Astrocyte (in vitro differentiated cells and primary cell): ENCODE measurements around the gene CIB1. TPM values are rescaled to one million over a fixed set of nuclear protein-coding genes. Genes with fewer than 3 reads are reported as not detected.

Source experiments
- DNase-seq: peaks from one replicate; pipeline ENCODE4 v3.0.0-alpha.2; 2010; ENCODE audit warnings: low read depth
- FAIRE-seq: peaks from 2 replicates; lab custom pipeline; 2011; peaks lifted over from hg19 to GRCh38; lab: Jason Lieb, UNC
- H2AFZ ChIP-seq: 2 replicates; pipeline ENCODE4 v1.6.0; 2012; ENCODE audit warnings: low read depth, low read length, inconsistent platforms
- H3K27ac ChIP-seq: 2 replicates; pipeline ENCODE4 v1.5.1; 2011; ENCODE audit warnings: low read depth, low read length, inconsistent platforms
- H3K27me3 ChIP-seq: 2 replicates; pipeline ENCODE4 v1.6.0; 2011; ENCODE audit warnings: low read length, inconsistent platforms; ENCODE audit not compliant: insufficient read depth
- H3K36me3 ChIP-seq: 2 replicates; pipeline ENCODE4 v1.5.1; 2011; ENCODE audit warnings: low read length, inconsistent platforms; ENCODE audit not compliant: insufficient read depth
- H3K4me1 ChIP-seq: 2 replicates; pipeline ENCODE4 v1.5.1; 2011; ENCODE audit warnings: low read length, inconsistent platforms; ENCODE audit not compliant: insufficient read depth
- H3K4me2 ChIP-seq: 2 replicates; pipeline ENCODE4 v1.6.0; 2012; ENCODE audit warnings: low read length, inconsistent platforms
- H3K4me3 ChIP-seq: 2 replicates; pipeline ENCODE4 v1.5.1; 2011; ENCODE audit warnings: low read depth, mild to moderate bottlenecking, low read length, inconsistent platforms; ENCODE audit not compliant: insufficient read depth
- H3K79me2 ChIP-seq: 2 replicates; pipeline ENCODE4 v1.6.0; 2012; ENCODE audit warnings: mild to moderate bottlenecking, low read length, inconsistent platforms; ENCODE audit not compliant: insufficient read depth
- H3K9ac ChIP-seq: 2 replicates; pipeline ENCODE4 v1.6.0; 2012; ENCODE audit warnings: mild to moderate bottlenecking, low read length, inconsistent platforms
- H3K9me3 ChIP-seq: 2 replicates; pipeline ENCODE4 v1.5.1; 2012; ENCODE audit warnings: low read depth, mild to moderate bottlenecking, low read length, inconsistent platforms; ENCODE audit not compliant: insufficient read depth
- H4K20me1 ChIP-seq: 2 replicates; pipeline ENCODE4 v1.6.0; 2012; ENCODE audit warnings: low read length, inconsistent platforms; ENCODE audit not compliant: insufficient read depth
- H3K27ac Mint-ChIP-seq: one replicate; pipeline ENCODE4 v1.8.0; 2021; ENCODE audit warnings: mild to moderate bottlenecking, mixed read lengths; ENCODE audit not compliant: unreplicated experiment
- H3K27me3 Mint-ChIP-seq: one replicate; pipeline ENCODE4 v1.8.0; 2021; ENCODE audit warnings: low read depth, mixed read lengths; ENCODE audit not compliant: unreplicated experiment
- H3K36me3 Mint-ChIP-seq: one replicate; pipeline ENCODE4 v1.8.0; 2021; ENCODE audit warnings: low read depth, mixed read lengths; ENCODE audit not compliant: unreplicated experiment
- H3K4me1 Mint-ChIP-seq: one replicate; pipeline ENCODE4 v1.8.0; 2021; ENCODE audit warnings: low read depth, mixed read lengths; ENCODE audit not compliant: unreplicated experiment
- H3K4me3 Mint-ChIP-seq: one replicate; pipeline ENCODE4 v1.8.0; 2021; ENCODE audit warnings: mild to moderate bottlenecking, moderate library complexity, mixed read lengths; ENCODE audit not compliant: unreplicated experiment
- H3K9me3 Mint-ChIP-seq: one replicate; pipeline ENCODE4 v1.8.0; 2021; ENCODE audit warnings: mild to moderate bottlenecking, mixed read lengths; ENCODE audit not compliant: unreplicated experiment
- CTCF ChIP-seq: IDR thresholded peaks from 2 replicates; pipeline ENCODE4 v1.5.1; 2011; ENCODE audit warnings: low read depth, mild to moderate bottlenecking, inconsistent platforms, low read length, moderate library complexity; ENCODE audit not compliant: insufficient read depth
- EZH2 ChIP-seq: IDR thresholded peaks from 2 replicates; pipeline ENCODE4 v1.6.1; 2012; ENCODE audit warnings: mild to moderate bottlenecking, low read length, inconsistent platforms; ENCODE audit not compliant: insufficient read depth
- total RNA-seq: library from RNA; stranded (reverse); gene quantifications from 2 replicates; pipeline ENCODE4 v1.2.1, GENCODE V29; 2021

Gene CIB1
- total RNA-seq, 1 donor from 2014 or later = 49.6 TPM

GRCh38 chr15:90209591-90209990, 24.1 kb downstream of the CIB1 start:
- Histone ChIP-seq H3K27me3 (no peaks in the 10 kb centered on the region), H3K4me3 (no peak overlapping the region), H3K36me3 (no peaks in the 10 kb centered on the region), H3K4me2 (no peak overlapping the region), H3K9me3 (no peaks in the 10 kb centered on the region), H3K4me1 (peaks cover 26% of the 10 kb centered on the region), H2AFZ (no peak overlapping the region), H3K27ac (no peak overlapping the region), H3K79me2 (no peaks in the 10 kb centered on the region), H3K9ac (no peak overlapping the region), H4K20me1 (peaks cover 4% of the 10 kb centered on the region)
- FAIRE-seq (no peak), DNase-seq (no peak)
- Mint-ChIP-seq H3K4me3 (no peak overlapping the region), H3K9me3 (peaks cover 5% of the 10 kb centered on the region), H3K27me3 (no peaks in the 10 kb centered on the region), H3K27ac (no peak overlapping the region), H3K36me3 (peaks cover 5% of the 10 kb centered on the region), H3K4me1 (peaks cover 3% of the 10 kb centered on the region)
- TF ChIP-seq EZH2 (no peak), CTCF (no peak)

DNA sequence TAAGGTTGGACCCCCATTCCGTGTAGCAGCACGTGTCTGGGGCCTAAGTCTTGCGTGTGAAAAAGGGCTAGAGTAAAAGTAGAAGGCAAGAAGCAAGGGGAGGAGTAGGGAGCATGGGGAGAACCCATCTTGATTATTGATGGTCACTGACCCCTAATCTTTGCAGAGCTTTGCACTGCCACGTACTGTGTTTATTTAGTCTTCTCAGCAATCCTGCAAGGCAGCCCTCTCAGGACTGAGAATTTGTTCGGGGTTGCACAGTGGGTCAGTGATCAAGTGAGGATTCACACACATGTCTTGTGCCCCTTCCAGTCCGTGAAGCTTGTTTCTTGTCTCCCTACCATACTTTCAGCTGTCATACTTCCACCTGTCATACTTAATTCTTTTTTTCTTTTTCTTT, 25.4 kb downstream of the CIB1 start:
- H3K4me3 ChIP-seq = no peak overlapping the region
- peaks cover 4% of the 10 kb centered on the region for H3K27me3 Mint-ChIP-seq
- H3K27me3 ChIP-seq = no peaks in the 10 kb centered on the region

More for the DNA sequence above, 25.4 kb downstream of the CIB1 start:
- H2AFZ ChIP-seq = no peak overlapping the region
- Mint-ChIP-seq H3K27ac (no peak overlapping the region), H3K4me1 (peaks cover 3% of the 10 kb centered on the region), H3K4me3 (no peak overlapping the region), H3K36me3 (peaks cover 5% of the 10 kb centered on the region), H3K9me3 (peaks cover 5% of the 10 kb centered on the region)
- no peak overlapping the region for H3K4me2 ChIP-seq
- peaks cover 28% of the 10 kb centered on the region for H3K4me1 ChIP-seq
- DNase-seq (no peak), FAIRE-seq (no peak)
- TF ChIP-seq EZH2 = no peak
- TF ChIP-seq CTCF = no peak
- peaks cover 12% of the 10 kb centered on the region for H3K79me2 ChIP-seq
- H3K9ac ChIP-seq = no peak overlapping the region
- peaks cover 15% of the 10 kb centered on the region for H4K20me1 ChIP-seq
- H3K36me3 ChIP-seq = no peaks in the 10 kb centered on the region
- no peak overlapping the region for H3K27ac ChIP-seq
- H3K9me3 ChIP-seq = no peaks in the 10 kb centered on the region
